Measurements from ENCODE around the gene MKLN1.
"Not testable (repeated sequence)": the region's sequence is repeated elsewhere in the genome, so short reads cannot be mapped to it uniquely, and the experiment has no call there.

MKLN1 gene

GRCh38 chr7:131329176-131329570 lies 1.5 kb downstream of the MKLN1 start:
- peak overlapping the region; percentile 74 for H3K4me3 ChIP-seq (ENCODE audit: insufficient read depth, low read depth, low read length)
- peaks cover 5% of the 10 kb centered on the region for H3K36me3 ChIP-seq (ENCODE audit: control insufficient read depth, insufficient read depth, low read length)
- no peaks in the 10 kb centered on the region for H3K27me3 ChIP-seq (ENCODE audit: control insufficient read depth, insufficient read depth, low read length, poor library complexity, severe bottlenecking)
- 86 to 88% methylated on average over 1 of the region's 1 CpG for WGBS, 2 experiments
- H3K9me3 ChIP-seq (ENCODE audit: control insufficient read depth, low read length), result no peaks in the 10 kb centered on the region
- peaks cover 14% of the 10 kb centered on the region for H3K4me1 ChIP-seq (ENCODE audit: control insufficient read depth, insufficient read depth, low read length)
- no peak overlapping the region for H3K27ac ChIP-seq (ENCODE audit: insufficient read depth, low read depth, low read length, poor library complexity, severe bottlenecking)

- Histone ChIP-seq H3K4me1 (ENCODE audit: control insufficient read depth, insufficient read depth, low read length) (peaks cover 14% of the 10 kb centered on the region), H3K9me3 (ENCODE audit: control insufficient read depth, low read length) (no peaks in the 10 kb centered on the region), H3K36me3 (ENCODE audit: control insufficient read depth, insufficient read depth, low read length) (peaks cover 5% of the 10 kb centered on the region), H3K27ac (ENCODE audit: insufficient read depth, low read depth, low read length, poor library complexity, severe bottlenecking) (no peak overlapping the region), H3K4me3 (ENCODE audit: insufficient read depth, low read depth, low read length) (no peak overlapping the region), H3K27me3 (ENCODE audit: control insufficient read depth, insufficient read depth, low read length, poor library complexity, severe bottlenecking) (no peaks in the 10 kb centered on the region)
- 91 to 94% methylated on average over 4 of the region's 4 CpGs for WGBS, 2 experiments
These were observed 2.6 kb downstream of the MKLN1 start for GRCh38 chr7:131330299-131330698.

GRCh38 chr7:131331806-131332205 lies 4.1 kb downstream of the MKLN1 start:
- H3K36me3 ChIP-seq (ENCODE audit: control insufficient read depth, insufficient read depth, low read length), result peaks cover 5% of the 10 kb centered on the region
- H3K27ac ChIP-seq (ENCODE audit: insufficient read depth, low read depth, low read length, poor library complexity, severe bottlenecking), result no peak overlapping the region
- no peaks in the 10 kb centered on the region for H3K27me3 ChIP-seq (ENCODE audit: control insufficient read depth, insufficient read depth, low read length, poor library complexity, severe bottlenecking)
- no peaks in the 10 kb centered on the region for H3K9me3 ChIP-seq (ENCODE audit: control insufficient read depth, low read length)
- H3K4me3 ChIP-seq (ENCODE audit: insufficient read depth, low read depth, low read length), result no peak overlapping the region
- 100% methylated on average over 1 of the region's 1 CpG for WGBS, 2 experiments
- H3K4me1 ChIP-seq (ENCODE audit: control insufficient read depth, insufficient read depth, low read length), result peaks cover 11% of the 10 kb centered on the region

GRCh38 chr7:131332729-131333128 lies 5.1 kb downstream of the MKLN1 start:
- WGBS, 2 experiments, result 93% methylated on average over 6 of the region's 6 CpGs
- H3K9me3 ChIP-seq (ENCODE audit: control insufficient read depth, low read length); H3K36me3 ChIP-seq (ENCODE audit: control insufficient read depth, insufficient read depth, low read length); H3K27ac ChIP-seq (ENCODE audit: insufficient read depth, low read depth, low read length, poor library complexity, severe bottlenecking); H3K4me1 ChIP-seq (ENCODE audit: control insufficient read depth, insufficient read depth, low read length); H3K4me3 ChIP-seq (ENCODE audit: insufficient read depth, low read depth, low read length); H3K27me3 ChIP-seq (ENCODE audit: control insufficient read depth, insufficient read depth, low read length, poor library complexity, severe bottlenecking): not testable (repeated sequence)

- H3K36me3 ChIP-seq (ENCODE audit: control insufficient read depth, insufficient read depth, low read length), result peaks cover 8% of the 10 kb centered on the region
- H3K27me3 ChIP-seq (ENCODE audit: control insufficient read depth, insufficient read depth, low read length, poor library complexity, severe bottlenecking), result no peaks in the 10 kb centered on the region
- H3K27ac ChIP-seq (ENCODE audit: insufficient read depth, low read depth, low read length, poor library complexity, severe bottlenecking), result no peak overlapping the region
- H3K4me3 ChIP-seq (ENCODE audit: insufficient read depth, low read depth, low read length), result no peak overlapping the region
- H3K9me3 ChIP-seq (ENCODE audit: control insufficient read depth, low read length), result no peaks in the 10 kb centered on the region
- H3K4me1 ChIP-seq (ENCODE audit: control insufficient read depth, insufficient read depth, low read length), result no peaks in the 10 kb centered on the region
- 88 to 90% methylated on average over 1 to 2 of the region's 2 CpGs for WGBS, 2 experiments
These were observed 8.1 kb downstream of the MKLN1 start for GRCh38 chr7:131335639-131336381.

GRCh38 chr7:131336956-131337355 lies 9.3 kb downstream of the MKLN1 start:
- Histone ChIP-seq H3K27ac (ENCODE audit: insufficient read depth, low read depth, low read length, poor library complexity, severe bottlenecking) (no peak overlapping the region), H3K4me3 (ENCODE audit: insufficient read depth, low read depth, low read length) (no peak overlapping the region), H3K27me3 (ENCODE audit: control insufficient read depth, insufficient read depth, low read length, poor library complexity, severe bottlenecking) (no peaks in the 10 kb centered on the region), H3K4me1 (ENCODE audit: control insufficient read depth, insufficient read depth, low read length) (no peaks in the 10 kb centered on the region), H3K9me3 (ENCODE audit: control insufficient read depth, low read length) (no peaks in the 10 kb centered on the region), H3K36me3 (ENCODE audit: control insufficient read depth, insufficient read depth, low read length) (peaks cover 8% of the 10 kb centered on the region)
- 96% methylated on average over 2 of the region's 2 CpGs for WGBS, 2 experiments

- H3K36me3 ChIP-seq (ENCODE audit: control insufficient read depth, insufficient read depth, low read length), result peaks cover 3% of the 10 kb centered on the region
- H3K9me3 ChIP-seq (ENCODE audit: control insufficient read depth, low read length), result no peaks in the 10 kb centered on the region
- no peak overlapping the region for H3K27ac ChIP-seq (ENCODE audit: insufficient read depth, low read depth, low read length, poor library complexity, severe bottlenecking)
- no peak overlapping the region for H3K4me3 ChIP-seq (ENCODE audit: insufficient read depth, low read depth, low read length)
- no peaks in the 10 kb centered on the region for H3K27me3 ChIP-seq (ENCODE audit: control insufficient read depth, insufficient read depth, low read length, poor library complexity, severe bottlenecking)
- H3K4me1 ChIP-seq (ENCODE audit: control insufficient read depth, insufficient read depth, low read length), result no peaks in the 10 kb centered on the region
These were observed 10.5 kb downstream of the MKLN1 start for GRCh38 chr7:131338173-131338572.

GRCh38 chr7:131338691-131339390 lies 11.2 kb downstream of the MKLN1 start:
- Histone ChIP-seq H3K27me3 (ENCODE audit: control insufficient read depth, insufficient read depth, low read length, poor library complexity, severe bottlenecking) (no peaks in the 10 kb centered on the region), H3K9me3 (ENCODE audit: control insufficient read depth, low read length) (no peaks in the 10 kb centered on the region), H3K36me3 (ENCODE audit: control insufficient read depth, insufficient read depth, low read length) (peaks cover 3% of the 10 kb centered on the region), H3K4me3 (ENCODE audit: insufficient read depth, low read depth, low read length) (no peak overlapping the region), H3K4me1 (ENCODE audit: control insufficient read depth, insufficient read depth, low read length) (no peaks in the 10 kb centered on the region), H3K27ac (ENCODE audit: insufficient read depth, low read depth, low read length, poor library complexity, severe bottlenecking) (no peak overlapping the region)
- 97% methylated on average over 5 of the region's 7 CpGs for WGBS, 2 experiments

- H3K27ac ChIP-seq (ENCODE audit: insufficient read depth, low read depth, low read length, poor library complexity, severe bottlenecking), result no peak overlapping the region
- no peak overlapping the region for H3K4me3 ChIP-seq (ENCODE audit: insufficient read depth, low read depth, low read length)
- H3K9me3 ChIP-seq (ENCODE audit: control insufficient read depth, low read length), result no peaks in the 10 kb centered on the region
- H3K27me3 ChIP-seq (ENCODE audit: control insufficient read depth, insufficient read depth, low read length, poor library complexity, severe bottlenecking), result no peaks in the 10 kb centered on the region
- WGBS, 2 experiments, result 33 to 38% methylated on average over 1 of the region's 1 CpG
- no peaks in the 10 kb centered on the region for H3K4me1 ChIP-seq (ENCODE audit: control insufficient read depth, insufficient read depth, low read length)
- peaks cover 3% of the 10 kb centered on the region for H3K36me3 ChIP-seq (ENCODE audit: control insufficient read depth, insufficient read depth, low read length)
These were observed 14.0 kb downstream of the MKLN1 start for GRCh38 chr7:131341690-131342089.

- Histone ChIP-seq H3K36me3 (ENCODE audit: control insufficient read depth, insufficient read depth, low read length) (peaks cover 3% of the 10 kb centered on the region), H3K27ac (ENCODE audit: insufficient read depth, low read depth, low read length, poor library complexity, severe bottlenecking) (no peak overlapping the region), H3K4me1 (ENCODE audit: control insufficient read depth, insufficient read depth, low read length) (no peaks in the 10 kb centered on the region), H3K9me3 (ENCODE audit: control insufficient read depth, low read length) (no peaks in the 10 kb centered on the region), H3K4me3 (ENCODE audit: insufficient read depth, low read depth, low read length) (no peak overlapping the region), H3K27me3 (ENCODE audit: control insufficient read depth, insufficient read depth, low read length, poor library complexity, severe bottlenecking) (no peaks in the 10 kb centered on the region)
- WGBS, 2 experiments, result 99 to 100% methylated on average over 2 of the region's 2 CpGs
These were observed 15.3 kb downstream of the MKLN1 start for GRCh38 chr7:131342864-131343442.

Data from ectodermal cell (in vitro differentiated cells).